OCI-LY3 (cell line): ENCODE data around the gene ADAMTS10.

Experiments used
- H2AFZ ChIP-seq: fragments of 200-600, 300-600 bp; shearing (Covaris generic); 2 replicates; pipeline ENCODE4 v1.6.0; 2014; ENCODE audit warnings: antibody characterized with exemption, low read depth, low read length
- H3K27ac ChIP-seq: fragments of 200-600, 300-600 bp; sonication (generic); 2 replicates; pipeline ENCODE4 v1.5.1; 2014; ENCODE audit warnings: mild to moderate bottlenecking, low read length, moderate library complexity, mixed read lengths
- H3K27me3 ChIP-seq: fragments of 200-600, 300-600 bp; sonication (generic); 2 replicates; pipeline ENCODE4 v1.6.1; 2014; ENCODE audit warnings: low read depth, low read length, mixed read lengths
- H3K36me3 ChIP-seq: fragments of 200-600, 300-600 bp; sonication (generic); replicated peaks from 2 replicates; pipeline ENCODE3; 2014; ENCODE audit warnings: low read depth, low read length, mixed read lengths
- H3K4me1 ChIP-seq: fragments of 300-600, 200-600 bp; sonication (generic); 2 replicates; pipeline ENCODE4 v1.6.1; 2014; ENCODE audit warnings: low read length, mixed read lengths
- H3K4me2 ChIP-seq: fragments of 200-600, 300-600 bp; sonication (generic); 2 replicates; pipeline ENCODE4 v1.6.1; 2014; ENCODE audit warnings: low read length, mixed read lengths
- H3K4me3 ChIP-seq: fragments of 300-600, 200-600 bp; sonication (generic); 2 replicates; pipeline ENCODE4 v1.5.1; 2014; ENCODE audit warnings: antibody characterized with exemption, mild to moderate bottlenecking, low read length, moderate library complexity
- H3K79me2 ChIP-seq: fragments of 300-600, 200-600 bp; shearing (Covaris generic); 2 replicates; pipeline ENCODE4 v1.6.1; 2014; ENCODE audit warnings: mild to moderate bottlenecking, low read length, mixed read lengths
- H3K9ac ChIP-seq: fragments of 300-600, 200-600 bp; shearing (Covaris generic); 2 replicates; pipeline ENCODE4 v1.6.0; 2014; ENCODE audit warnings: mild to moderate bottlenecking, low read length, moderate library complexity
- H3K9me3 ChIP-seq: fragments of 200-600, 300-600 bp; shearing (Covaris generic); 2 replicates; pipeline ENCODE4 v1.6.1; 2014; ENCODE audit warnings: low read length, mixed read lengths; ENCODE audit not compliant: insufficient read depth
- H4K20me1 ChIP-seq: fragments of 200-600, 300-600 bp; sonication (generic); 2 replicates; pipeline ENCODE4 v1.6.1; 2016; ENCODE audit warnings: low read length, mixed read lengths; ENCODE audit not compliant: insufficient read depth
- CTCF ChIP-seq: fragments of 200-600, 300-600 bp; sonication (generic); IDR thresholded peaks from 2 replicates; pipeline ENCODE4 v1.5.1; 2014; ENCODE audit warnings: antibody characterized with exemption, low read length, low read depth
- EZH2phosphoT487 ChIP-seq: fragments of 200-600 bp; shearing (Covaris generic); IDR thresholded peaks from 2 replicates; pipeline ENCODE4 v1.6.1; 2018; ENCODE audit warnings: antibody characterized with exemption, mixed run types, low read depth

Gene ADAMTS10

GRCh38 chr19:8610041-8610935 is at the start of gene ADAMTS10:
ADAMTS10 (minus strand) TSS chr19:8610715; CDS start chr19:8605710, 5,005 bp downstream.
- Histone ChIP-seq H3K9me3 (no peaks in the 10 kb centered on the region), H3K36me3 (no peaks in the 10 kb centered on the region), H3K9ac (no peak within 1 kb of the TSS), H3K4me3 (no peak within 1 kb of the TSS), H3K27ac (no peak within 1 kb of the TSS), H2AFZ (no peak within 1 kb of the TSS), H3K4me2 (no peak within 1 kb of the TSS), H4K20me1 (no peaks in the 10 kb centered on the region), H3K79me2 (no peaks in the 10 kb centered on the region), H3K4me1 (no peaks in the 10 kb centered on the region), H3K27me3 (no peaks in the 10 kb centered on the region)
- TF ChIP-seq CTCF (no peak), EZH2phosphoT487 (no peak)

DNA sequence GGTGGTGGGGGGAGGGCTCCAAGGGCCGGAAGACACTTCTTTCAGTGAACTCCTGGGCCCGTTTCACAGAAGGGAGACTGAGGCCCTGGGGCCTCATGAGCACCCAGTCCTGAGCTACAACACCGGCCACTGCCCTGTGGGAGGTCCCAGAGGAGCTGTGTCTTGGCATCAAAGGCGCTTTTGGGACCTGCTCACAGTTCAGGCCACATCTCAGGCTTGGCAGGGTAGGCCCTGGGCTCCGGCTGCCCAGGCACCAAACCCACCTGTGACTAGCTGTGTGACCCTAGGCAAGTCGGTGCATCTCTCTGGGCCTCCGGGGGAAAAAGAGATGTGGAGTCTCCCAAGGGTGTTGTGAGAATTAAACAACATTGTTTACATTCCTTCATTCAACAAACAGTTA is 49.4 kb upstream of the ADAMTS10 start:
- H3K27me3 ChIP-seq = peaks cover 2% of the 10 kb centered on the region; the same call in 1 of the 2 replicates
- H3K9me3 ChIP-seq = no peaks in the 10 kb centered on the region
- no peaks in the 10 kb centered on the region for H3K36me3 ChIP-seq
- no peaks in the 10 kb centered on the region for H3K79me2 ChIP-seq
- no peaks in the 10 kb centered on the region for H4K20me1 ChIP-seq
- H2AFZ ChIP-seq = no peak overlapping the region
- H3K4me3 ChIP-seq = no peak overlapping the region
- TF ChIP-seq EZH2phosphoT487 = no peak
- no peak for TF ChIP-seq CTCF
- H3K27ac ChIP-seq = no peak overlapping the region
- no peak overlapping the region for H3K9ac ChIP-seq
- H3K4me2 ChIP-seq = no peak overlapping the region
- peaks cover 4% of the 10 kb centered on the region; the same call in 1 of the 2 replicates for H3K4me1 ChIP-seq

GRCh38 chr19:8657869-8658268 is 47.4 kb upstream of the ADAMTS10 start:
- no peak overlapping the region for H3K9ac ChIP-seq
- H3K27me3 ChIP-seq = no peaks in the 10 kb centered on the region
- no peak overlapping the region for H3K4me2 ChIP-seq
- H3K4me1 ChIP-seq = peaks cover 6% of the 10 kb centered on the region; the same call in 1 of the 2 replicates
- no peak overlapping the region for H3K4me3 ChIP-seq
- no peak overlapping the region for H3K27ac ChIP-seq
- no peaks in the 10 kb centered on the region for H3K79me2 ChIP-seq
- H4K20me1 ChIP-seq = no peaks in the 10 kb centered on the region
- TF ChIP-seq CTCF (no peak), EZH2phosphoT487 (no peak)
- H2AFZ ChIP-seq = no peak overlapping the region
- H3K36me3 ChIP-seq = no peaks in the 10 kb centered on the region
- H3K9me3 ChIP-seq = no peaks in the 10 kb centered on the region

DNA sequence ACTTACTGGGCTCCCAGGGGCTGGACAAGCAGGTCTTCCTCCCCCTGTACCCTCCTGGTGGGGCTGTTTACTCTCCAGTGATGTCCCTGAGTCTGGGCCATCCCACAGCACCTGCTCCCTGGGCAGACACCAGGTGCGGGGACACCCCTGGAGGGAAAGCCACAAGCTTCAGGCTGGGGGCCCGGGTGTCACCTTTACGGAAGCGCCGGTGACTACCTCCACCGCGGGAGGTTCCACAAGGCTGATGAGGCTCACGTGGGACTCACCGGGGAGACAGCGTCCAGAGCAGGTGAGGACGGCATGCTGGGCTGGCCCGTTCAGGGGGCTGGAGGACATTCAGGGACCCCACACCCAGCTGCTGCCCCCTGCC is 44.8 kb upstream of the ADAMTS10 start:
- no peak for TF ChIP-seq CTCF
- no peak for TF ChIP-seq EZH2phosphoT487
- Histone ChIP-seq H3K27me3 (no peaks in the 10 kb centered on the region), H3K4me1 (peaks cover 6% of the 10 kb centered on the region; the same call in 1 of the 2 replicates), H3K79me2 (no peaks in the 10 kb centered on the region), H3K9ac (no peak overlapping the region), H2AFZ (peak overlapping the region; percentile 100), H4K20me1 (no peaks in the 10 kb centered on the region), H3K9me3 (no peaks in the 10 kb centered on the region), H3K27ac (no peak overlapping the region), H3K36me3 (no peaks in the 10 kb centered on the region), H3K4me2 (peak overlapping the region; percentile 92), H3K4me3 (0 out of 2 replicates have a peak overlapping the region, but pooled peaks have one; percentile 71)
